C4-2B (cell line): Measurements from ENCODE around the gene NOG.

Experiments used
- ZFX ChIP-seq: fragments of 450-650 bp; IDR thresholded peaks from 2 replicates; pipeline ENCODE4 v1.6.1; 2017
- TF ChIP-seq, protein P1 (sequence below): fragments of 450-650 bp; conservative IDR thresholded peaks from 2 replicates; pipeline ENCODE4 v1.5.1; 2017; ENCODE audit warnings: mild to moderate bottlenecking

GRCh38 chr17:56599088-56599487 lies 5.6 kb downstream of the NOG start:
- TF ChIP-seq, protein P1, sequence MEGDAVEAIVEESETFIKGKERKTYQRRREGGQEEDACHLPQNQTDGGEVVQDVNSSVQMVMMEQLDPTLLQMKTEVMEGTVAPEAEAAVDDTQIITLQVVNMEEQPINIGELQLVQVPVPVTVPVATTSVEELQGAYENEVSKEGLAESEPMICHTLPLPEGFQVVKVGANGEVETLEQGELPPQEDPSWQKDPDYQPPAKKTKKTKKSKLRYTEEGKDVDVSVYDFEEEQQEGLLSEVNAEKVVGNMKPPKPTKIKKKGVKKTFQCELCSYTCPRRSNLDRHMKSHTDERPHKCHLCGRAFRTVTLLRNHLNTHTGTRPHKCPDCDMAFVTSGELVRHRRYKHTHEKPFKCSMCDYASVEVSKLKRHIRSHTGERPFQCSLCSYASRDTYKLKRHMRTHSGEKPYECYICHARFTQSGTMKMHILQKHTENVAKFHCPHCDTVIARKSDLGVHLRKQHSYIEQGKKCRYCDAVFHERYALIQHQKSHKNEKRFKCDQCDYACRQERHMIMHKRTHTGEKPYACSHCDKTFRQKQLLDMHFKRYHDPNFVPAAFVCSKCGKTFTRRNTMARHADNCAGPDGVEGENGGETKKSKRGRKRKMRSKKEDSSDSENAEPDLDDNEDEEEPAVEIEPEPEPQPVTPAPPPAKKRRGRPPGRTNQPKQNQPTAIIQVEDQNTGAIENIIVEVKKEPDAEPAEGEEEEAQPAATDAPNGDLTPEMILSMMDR: no peak
- TF ChIP-seq ZFX: no peak
